NOMO-1 (cell line): ENCODE results near the gene FHOD3.

Experiments
- DNase-seq, 2 experiments: peaks; one replicate each; lab custom pipeline; 2025; ENCODE audit not compliant: unreplicated experiment in 2 of 2; lab: John Stamatoyannopoulos, UW

The FHOD3 gene

DNA sequence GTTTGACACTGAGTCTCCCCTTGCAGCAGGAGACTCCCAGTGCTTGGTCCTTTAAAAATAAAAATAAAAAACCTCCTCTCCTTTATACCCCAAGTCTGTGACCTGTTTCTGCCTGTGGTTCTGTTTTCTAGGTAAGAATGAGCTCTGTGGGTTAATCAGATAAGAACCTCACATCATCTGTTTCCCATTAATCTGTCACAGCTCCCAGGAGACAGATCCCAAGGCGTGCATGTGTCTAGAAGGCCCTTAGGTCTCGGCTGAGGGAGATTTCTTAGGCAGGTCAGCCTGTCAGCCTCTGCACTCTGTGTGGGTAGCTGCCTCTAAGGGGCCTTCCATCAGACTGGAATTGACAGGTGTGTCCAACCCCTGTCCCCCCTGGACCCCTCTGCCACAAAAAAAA lies 80.7 kb downstream of the FHOD3 start:
- DNase-seq, result no peak

- no peak for DNase-seq
Measured at GRCh38 chr18:36379435-36379984, 82.0 kb downstream of the FHOD3 start.

DNA sequence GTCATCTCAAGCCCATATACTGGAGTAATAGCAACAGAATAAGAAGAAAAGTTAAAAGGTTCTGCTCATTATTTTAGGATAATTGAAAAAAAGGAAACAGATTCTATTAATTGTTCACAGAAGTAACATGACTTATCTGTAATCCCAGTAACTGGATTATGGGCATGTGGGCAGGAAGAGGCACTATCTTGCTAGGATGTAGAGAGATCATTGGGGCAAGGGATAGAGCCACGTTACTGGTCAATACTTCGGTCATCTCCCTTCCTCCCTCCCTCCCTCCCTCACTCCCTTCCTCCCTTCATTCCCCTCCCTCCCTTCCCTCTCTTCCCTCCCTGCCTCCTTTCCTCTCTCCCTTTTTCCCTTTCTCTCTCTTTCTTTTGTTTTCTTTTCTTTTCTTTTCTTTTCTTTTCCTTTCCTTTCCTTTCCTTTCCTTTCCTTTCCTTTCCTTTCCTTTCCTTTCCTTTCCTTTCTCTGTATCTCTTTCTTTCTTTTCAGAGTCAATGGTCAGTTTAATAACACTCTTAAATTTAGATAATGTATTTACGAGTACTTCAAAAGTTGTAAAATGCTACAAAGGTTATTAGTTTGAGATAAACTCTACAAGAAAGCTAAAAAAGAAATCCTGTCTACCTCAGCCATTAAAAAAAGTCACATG lies 82.8 kb downstream of the FHOD3 start:
- DNase-seq, result no peak

GRCh38 chr18:36381075-36381474 lies 83.6 kb downstream of the FHOD3 start:
- DNase-seq, result no peak

GRCh38 chr18:36382854-36383253 lies 85.3 kb downstream of the FHOD3 start:
- DNase-seq, result no peak

DNA sequence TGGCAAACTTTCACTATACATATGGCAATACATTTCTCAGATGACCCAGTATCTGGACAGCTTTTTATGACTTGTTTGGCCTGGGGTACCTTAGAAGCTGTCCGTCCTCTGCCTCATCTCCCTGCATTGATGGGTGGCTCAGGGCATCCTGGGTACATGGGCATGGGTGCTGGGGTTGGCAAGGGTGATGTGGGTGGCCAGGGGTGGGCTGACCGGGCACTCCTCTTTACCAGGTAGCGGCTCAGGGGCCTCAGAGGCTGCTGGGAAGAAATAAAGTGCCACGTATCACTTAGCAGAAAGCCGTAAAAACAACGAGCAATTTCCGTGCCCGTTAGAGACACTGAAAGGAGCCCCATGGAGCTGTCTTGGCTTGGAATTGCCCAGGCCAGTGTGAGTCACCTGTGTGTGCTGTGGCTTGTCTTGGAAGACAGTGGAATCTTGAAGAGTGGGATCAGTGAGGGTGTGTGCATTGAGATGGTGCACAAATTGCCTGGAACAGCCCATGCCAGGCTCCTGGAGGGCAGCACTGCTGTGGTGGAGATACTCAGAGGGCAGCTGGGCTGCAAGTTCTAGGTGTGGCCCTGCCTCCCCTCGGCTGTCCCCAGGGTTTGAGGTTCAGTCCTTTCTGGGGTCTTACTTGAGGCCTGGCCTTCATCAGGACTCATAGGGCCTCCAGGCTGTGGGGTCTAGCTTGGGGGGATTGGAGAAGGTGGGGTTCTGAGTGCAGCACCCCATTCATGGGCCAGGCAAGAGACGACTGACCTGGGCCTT lies 88.8 kb downstream of the FHOD3 start:
- DNase-seq, result no peak

- no peak for DNase-seq
Measured at GRCh38 chr18:36387310-36387709, 89.8 kb downstream of the FHOD3 start.

GRCh38 chr18:36388310-36388709 lies 90.8 kb downstream of the FHOD3 start:
- DNase-seq, result no peak

- no peak for DNase-seq
Measured at GRCh38 chr18:36389027-36389426, 91.5 kb downstream of the FHOD3 start.

GRCh38 chr18:36389811-36390581 lies 92.5 kb downstream of the FHOD3 start:
- no peak for DNase-seq

GRCh38 chr18:36391426-36392145 lies 94.1 kb downstream of the FHOD3 start:
- DNase-seq, result no peak

- DNase-seq, result no peak
Measured at GRCh38 chr18:36392164-36392978, 94.9 kb downstream of the FHOD3 start.

DNA sequence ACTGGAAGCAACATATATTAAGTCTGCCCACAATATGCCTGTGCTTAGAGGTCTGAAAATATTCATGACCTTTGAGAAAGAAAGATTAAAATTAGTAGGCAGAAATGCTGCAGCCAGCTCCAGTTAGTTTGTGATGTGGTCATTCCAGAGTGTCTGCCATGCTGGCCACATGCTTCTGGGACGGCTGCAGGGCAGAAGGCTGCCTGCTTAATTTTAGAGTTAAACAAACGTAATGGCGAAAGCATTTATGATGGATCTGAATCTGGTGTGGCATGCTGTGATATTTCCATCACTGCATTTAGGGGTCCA lies 95.4 kb downstream of the FHOD3 start:
- DNase-seq, result no peak

DNA sequence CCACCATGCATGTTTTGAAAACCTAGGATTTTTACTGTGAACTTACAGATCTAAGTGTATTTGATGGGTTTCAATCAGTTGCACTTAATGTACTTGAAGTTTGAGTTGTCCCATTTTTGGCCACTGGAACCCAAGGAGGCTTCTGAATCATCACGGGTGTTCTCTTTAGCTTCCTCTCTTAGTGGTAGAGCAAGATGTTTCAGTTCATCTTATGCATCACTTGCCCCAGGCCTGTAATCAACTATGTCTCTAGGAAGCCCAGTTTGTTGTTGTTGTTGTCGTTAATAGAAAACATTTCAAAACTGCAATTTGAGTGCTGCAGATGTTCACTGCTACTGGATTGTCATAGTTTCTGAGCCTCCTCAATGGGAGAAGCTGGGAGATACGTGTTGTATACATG lies 97.0 kb downstream of the FHOD3 start:
- DNase-seq, result no peak

- DNase-seq, result no peak
Measured at GRCh38 chr18:36396190-36396589, 98.7 kb downstream of the FHOD3 start.

- DNase-seq, result no peak
Measured at GRCh38 chr18:36397033-36397432, 99.5 kb downstream of the FHOD3 start.

DNA sequence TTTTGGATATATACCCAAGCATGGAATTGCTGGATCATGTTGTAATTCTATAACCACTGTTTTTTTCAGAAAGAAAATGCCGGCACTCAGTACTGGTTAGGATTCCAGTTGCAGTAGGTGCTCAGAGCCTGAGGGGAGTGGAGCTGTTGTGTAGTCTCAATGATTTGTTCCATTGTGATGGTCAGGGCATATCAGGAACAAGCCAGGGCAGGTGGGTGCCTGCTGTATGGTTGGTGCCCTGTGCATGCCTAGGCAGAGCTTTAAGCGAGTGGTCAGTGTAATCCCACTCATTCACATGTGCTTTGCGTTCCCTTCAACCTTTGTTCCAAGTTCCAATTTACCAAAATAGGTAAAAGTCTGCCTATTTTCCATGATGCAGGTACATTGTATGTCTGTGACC lies 100.9 kb downstream of the FHOD3 start:
- no peak for DNase-seq

- no peak for DNase-seq
Measured at GRCh38 chr18:36399055-36399454, 101.5 kb downstream of the FHOD3 start.

DNA sequence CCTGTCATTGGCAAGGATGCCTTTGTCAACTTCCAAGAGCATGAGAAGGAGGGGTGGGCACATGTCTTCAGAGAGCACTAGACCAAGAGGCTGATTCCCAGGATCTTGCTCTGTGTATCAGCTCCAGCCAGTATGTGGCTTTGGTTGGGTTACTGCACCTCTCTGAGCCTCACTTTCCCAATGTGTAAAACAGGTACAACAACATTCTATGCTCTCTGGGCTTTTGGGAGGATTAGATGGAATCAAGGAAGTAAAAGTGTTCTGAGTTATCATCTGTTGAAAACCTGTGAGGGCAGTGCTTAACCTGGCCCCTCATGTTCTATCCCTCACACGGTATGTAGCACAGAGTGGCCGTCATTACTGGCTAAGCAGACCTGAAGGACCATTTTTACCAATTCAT lies 103.9 kb downstream of the FHOD3 start:
- DNase-seq, result no peak

GRCh38 chr18:36402765-36403396 lies 105.4 kb downstream of the FHOD3 start:
- no peak for DNase-seq
